HG02870 (cell line): Measurements from ENCODE around the gene PRRT1.
A peak's percentile ranks its signal among the peaks of the same experiment; 100 is the strongest.

Experiments used
- ATAC-seq: cut with Tn5 transposase; IDR thresholded peaks from one replicate; pipeline ENCODE4 v1.9.1; 2021; ENCODE audit warnings: mild to moderate bottlenecking, moderate library complexity; ENCODE audit not compliant: unreplicated experiment

PRRT1 gene

DNA sequence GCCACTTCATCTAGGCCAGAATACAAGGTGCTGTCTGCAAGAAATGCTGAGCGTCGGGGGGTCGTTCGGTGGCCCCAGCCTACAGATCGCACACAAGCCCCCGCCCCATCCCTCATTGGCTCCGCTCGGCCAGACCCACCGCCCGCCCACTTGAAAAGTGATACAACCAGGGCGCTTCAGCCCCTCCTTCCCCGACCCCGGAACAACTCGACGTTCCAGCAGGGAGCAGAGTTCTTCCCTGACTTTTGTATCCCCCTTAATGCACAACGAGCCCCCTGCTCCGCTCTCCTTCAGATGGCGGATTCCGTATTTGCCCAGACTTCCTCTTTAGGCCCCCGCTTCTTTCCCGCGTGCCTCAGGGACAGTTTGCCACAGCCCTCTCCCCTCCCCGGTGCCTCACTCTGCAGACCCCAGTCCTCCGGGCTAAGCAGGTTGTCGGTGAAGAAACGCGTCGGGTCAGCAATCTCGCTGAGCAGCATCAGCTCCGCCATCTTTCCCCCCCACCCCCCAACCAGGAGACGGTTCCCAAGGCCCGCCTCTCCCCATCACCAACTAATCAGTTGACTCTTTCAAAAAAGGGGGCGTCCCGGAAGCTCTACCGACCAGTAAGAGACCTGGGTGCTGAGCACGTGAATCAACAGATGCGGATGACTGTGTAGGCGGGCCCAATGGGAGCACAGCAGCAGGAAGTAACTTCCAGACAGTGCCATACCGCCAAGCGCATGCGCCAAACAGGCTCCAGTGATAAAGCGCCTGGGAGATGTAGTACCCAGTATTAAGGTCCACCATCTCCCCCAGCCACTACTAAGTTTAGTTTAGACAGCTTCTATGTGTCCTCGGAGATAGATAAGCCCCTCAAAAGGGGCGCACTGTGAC is 23.8 kb downstream of the PRRT1 start, which contains the start of gene ATF6B:
Gene ATF6B (minus strand): TSS at position 530 of the 876 bp plus-strand sequence. CDS start 39 bp downstream, at position 491.
- peak; percentile 81 for ATAC-seq

DNA sequence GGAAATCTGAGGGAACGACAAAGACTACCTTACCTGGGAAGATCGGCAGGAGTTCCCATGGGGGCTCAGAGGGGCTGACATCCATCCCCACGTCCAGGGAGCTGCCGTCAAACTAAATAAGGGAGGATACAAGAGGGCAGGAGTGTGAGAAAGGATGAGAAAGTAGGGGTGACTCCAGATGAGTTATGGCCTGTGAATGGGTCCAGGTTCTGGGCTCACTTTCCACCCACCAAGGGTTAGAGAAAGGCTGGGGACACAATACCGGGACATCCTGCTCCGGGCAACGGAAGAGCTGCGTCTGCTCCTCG is 24.4 kb downstream of the PRRT1 start:
- no peak for ATAC-seq

DNA sequence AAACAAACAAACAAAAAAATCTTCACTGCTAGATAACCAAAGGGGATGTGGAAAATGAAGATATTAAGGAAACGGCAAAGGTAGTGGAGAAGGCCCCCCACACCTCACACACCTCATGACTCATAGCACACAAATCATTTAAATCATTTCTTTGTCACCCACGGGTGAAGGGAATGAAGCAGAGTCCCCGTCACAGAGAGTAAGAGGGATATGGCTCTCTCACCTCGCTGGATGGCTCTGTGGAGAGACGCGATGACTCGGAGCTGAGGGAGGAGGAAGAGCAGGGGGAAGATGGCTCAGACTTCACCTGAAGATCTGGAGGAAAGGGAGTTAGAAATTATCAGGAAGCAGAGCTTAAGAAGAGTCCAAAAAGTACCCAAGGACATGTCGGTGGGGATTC is 24.9 kb downstream of the PRRT1 start:
- ATAC-seq: no peak

DNA sequence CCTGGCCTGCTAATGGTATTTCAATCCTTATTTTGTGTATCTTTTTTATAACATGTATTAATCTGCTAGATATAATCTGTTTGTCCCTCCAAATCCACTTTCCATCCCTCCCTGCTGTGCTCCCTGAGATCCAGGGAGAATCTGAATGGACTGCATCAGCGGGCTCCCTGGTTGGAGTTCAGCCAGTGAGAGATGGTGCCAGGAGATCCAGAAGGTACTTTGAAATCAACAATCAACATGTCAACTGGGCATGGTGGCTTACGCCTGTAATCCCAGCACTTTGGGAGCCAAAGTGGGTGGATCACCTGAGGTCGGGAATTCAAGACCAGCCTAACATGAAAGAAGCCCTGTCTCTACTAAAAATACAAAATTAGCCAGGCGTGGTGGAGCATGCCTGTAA is 28.1 kb downstream of the PRRT1 start:
- no peak for ATAC-seq

DNA sequence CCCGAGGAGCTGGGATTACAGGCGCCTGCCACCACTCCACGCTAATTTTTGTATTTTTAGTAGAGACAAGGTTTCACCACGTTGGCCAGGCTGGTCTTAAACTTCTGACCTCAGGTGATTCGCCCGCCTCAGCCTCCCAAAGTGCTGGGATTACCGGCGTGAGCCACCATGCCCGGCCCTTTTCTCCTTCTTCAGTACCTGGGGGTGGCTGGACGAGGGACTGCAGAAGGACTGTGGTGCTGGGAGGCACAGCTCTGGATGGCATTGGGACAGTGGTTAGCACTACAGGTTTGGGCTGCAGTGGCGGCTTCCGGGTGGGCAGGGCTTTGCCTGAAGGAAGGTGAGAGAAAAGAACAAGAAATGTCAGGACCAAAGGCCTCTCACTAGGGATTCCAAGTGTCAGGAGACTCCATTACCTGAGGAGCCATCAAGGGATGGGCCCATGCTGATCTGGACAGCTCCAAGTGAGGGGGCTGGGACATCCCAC is 31.1 kb downstream of the PRRT1 start:
- no peak for ATAC-seq

DNA sequence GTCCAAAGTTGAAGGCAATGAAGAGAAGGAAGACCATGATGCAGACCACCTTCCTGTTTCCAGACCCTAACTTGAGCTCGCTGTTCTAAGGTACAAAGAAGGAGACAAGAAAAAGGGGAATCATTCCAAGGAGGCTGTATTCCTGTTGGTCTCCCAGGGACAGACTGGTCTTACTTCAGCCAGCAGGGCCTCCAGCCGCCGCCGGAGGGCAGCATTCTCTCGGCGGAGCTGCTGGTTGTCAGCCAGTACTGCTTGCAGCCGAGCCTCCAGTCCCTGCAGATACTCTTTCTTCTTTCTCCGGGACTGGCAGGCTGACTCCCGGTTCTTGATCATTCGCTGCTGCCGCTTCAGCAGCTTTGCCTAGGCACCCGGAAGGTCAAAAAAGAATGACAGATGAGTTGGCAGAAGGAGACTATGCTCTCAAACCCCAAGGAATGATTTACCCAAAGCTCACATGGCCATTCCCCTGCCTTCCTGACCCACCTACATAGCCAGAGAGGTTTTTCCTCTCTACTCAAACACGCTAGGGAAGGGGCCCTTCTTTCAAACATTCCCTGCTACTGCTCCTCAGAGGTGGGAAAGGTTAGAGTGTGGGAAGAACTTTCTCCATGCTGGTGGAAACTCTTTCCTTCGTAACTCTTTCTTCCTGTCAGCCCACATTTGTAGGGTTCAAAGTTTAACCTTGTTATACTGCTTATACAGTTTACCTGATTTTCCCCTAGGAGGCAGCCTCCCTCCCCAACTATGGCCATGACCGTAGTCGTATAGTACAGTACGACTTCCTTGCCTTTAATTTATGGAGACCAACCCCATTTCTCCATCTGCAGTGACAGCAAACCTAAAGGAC is 32.7 kb downstream of the PRRT1 start:
- ATAC-seq: no peak

DNA sequence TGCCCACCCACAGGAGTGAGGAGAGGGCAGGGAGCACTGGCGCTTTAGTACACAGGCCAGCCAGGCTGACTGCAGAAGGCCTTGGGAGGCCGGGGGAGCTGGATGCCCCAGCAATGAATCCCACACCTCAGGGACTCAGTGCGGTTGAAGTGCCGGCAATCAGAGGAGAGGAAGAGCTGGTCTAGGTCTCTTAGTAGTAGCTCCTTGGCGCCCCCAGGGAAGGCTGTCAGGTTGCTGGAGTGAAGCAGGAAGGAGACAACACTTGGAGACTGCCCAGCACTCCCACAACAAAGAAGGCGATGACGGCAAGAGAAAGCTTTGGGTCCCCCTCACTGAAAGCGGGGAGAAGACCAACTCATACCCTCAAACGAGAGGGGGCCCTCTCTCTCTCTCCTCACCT is 34.3 kb downstream of the PRRT1 start:
- no peak for ATAC-seq

DNA sequence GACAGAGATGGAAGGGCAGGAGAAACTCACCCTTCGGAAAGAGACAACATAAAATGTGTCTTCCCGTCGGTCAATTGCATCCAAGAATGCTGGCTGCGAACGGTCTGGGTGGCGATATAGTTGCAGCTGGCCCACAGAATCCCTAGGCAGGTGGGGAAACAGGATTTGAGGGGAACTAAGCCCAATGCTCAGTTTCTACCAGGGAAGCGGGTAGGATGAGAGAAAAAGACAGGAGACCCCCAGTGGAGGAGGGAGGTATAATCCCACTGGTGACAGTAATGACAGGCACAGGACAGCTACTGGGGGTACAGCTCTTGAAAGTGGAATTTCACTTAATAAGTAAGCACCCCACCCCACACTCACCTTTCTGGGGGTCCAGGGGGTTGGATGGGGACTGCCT is 35.1 kb downstream of the PRRT1 start:
- no peak for ATAC-seq

DNA sequence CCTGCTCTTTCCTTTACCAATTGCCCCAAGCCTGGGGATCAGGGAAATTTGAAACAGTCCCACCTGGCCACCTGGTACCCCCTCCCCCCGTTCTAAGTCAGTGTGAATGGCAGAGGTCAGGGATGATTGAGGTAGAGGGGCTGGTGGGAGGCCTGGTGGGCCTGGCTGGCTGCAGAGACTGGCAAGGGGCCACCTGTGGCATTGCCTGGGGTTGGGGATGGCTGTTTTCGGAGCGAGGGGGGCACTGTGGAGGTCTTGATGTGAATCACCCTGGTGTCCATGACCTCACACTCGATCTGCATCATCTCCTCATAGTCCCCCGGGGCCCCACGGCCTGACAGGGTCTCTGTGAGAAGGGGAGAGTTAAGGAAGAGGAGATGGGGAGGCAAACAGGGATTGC is 36.1 kb downstream of the PRRT1 start:
- no peak for ATAC-seq

DNA sequence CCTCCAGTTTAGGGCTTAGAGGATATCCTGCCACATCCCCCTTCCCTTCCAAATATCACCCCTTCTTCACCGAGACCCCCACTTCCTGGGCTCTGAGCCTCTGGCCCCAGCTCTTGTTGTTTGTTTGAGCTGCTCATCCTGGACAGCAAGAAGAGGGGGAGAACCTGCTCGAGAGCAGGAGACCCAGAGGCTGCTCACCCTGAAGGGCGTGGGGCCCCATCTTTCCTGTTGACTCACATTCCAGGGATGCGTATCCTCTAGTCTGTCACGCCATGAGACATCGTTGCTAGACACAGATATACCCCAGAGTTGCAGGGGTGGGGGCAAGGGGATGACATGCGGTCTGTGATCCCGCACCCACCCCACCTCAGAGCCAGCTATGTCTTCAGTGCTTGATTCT is 36.9 kb downstream of the PRRT1 start:
- ATAC-seq: no peak

DNA sequence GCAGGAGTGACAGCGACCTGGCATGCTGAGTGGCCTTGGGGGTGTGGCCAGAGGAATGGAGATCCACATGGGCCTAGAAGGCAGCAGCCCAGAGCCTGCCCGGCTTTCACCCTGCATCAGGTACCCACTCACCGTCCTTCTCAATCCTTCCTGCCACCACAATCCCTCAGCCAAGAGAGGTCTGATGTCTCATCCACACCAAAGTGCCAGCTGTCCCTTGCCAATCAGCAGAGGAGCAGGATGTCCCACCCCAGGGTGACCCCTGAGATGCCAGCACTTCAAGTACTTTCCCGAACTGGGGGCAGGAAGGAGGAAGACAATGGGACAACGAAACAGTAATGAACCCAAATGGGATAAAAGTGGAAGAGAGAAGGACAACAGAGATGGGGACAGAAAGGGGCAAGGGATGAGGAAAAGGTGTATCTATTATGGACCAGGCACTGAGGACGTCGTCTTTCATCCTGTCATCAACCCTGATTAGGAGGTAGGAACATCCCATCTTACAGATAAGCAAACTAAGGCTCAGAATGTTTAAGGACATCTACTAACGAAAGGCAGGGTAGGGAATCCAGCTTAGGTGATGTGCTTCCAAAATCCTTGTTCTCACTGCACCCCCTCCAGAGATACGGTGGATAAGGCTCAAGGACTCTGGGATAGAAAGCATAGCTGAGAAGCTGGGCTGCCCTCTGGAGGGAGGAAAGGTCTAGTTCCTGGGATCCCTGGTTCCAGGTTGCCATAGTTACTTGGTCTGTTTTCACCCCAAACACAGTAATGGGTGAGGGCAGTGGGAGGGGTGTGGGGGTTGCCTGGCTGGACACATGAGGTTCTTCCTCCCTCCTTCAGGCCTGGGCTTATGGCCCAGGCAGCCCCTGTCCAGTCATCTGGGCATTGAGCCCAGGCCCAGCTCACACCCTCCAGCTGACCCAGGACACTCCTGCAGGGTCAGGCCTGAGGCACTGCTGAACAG is 38.1 kb downstream of the PRRT1 start:
- ATAC-seq: no peak

DNA sequence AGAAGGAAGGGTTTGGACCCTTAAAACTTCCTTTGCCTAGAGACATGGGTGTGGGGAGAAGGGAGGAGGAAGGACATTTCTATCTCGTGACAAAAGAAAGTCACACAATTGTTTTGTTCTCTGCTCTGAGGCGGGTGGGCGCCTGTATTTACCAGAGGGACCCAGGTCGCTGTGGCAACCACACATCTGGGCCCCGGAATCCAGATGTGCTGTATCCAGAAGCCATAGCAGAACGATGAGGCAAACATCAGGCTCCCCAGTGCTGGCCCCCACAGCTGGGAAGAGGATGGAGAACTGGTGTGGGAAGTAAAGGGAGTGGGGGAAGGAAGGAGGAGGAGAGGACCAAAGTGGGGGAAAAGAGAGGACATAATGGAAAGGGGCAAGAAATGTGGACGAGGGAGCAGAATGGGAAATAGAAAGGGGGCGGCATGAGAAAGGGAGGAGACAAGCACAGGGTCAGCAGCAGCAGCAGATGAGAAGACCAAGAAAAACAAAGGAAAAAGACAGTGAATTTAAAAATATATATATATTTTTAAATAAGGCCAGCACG is 39.2 kb downstream of the PRRT1 start:
- no peak for ATAC-seq

DNA sequence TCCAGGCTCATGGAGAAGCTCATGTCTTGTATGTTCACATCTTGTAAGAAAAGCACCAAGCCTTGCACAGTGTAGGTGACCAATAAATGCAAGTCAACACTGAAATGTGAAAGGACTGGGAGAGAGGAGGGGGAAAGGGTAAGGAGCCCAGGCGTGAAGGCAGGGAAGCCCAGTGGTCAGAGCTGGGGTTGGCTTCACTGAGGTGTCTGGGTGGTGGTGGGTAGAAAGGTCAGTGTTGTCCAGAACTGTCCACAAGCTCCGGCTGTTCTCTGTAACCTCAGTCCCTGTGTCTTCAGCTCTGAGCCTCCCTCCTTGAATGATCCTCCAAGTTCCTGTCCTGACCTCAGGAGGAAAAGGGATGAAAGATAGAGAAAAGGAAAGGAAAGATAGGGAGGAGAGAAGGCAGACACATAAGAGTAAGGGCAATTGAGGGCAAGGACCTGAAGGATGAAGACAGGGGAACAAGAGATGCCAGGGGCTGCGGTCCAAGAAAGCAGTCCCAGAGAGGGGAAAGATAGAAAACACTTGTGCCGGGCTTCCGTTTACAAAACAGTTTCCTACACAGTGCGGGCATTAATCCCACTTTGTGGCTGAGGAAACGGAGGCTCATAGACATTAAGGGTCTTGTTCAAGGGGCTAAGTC is 40.2 kb downstream of the PRRT1 start:
- no peak for ATAC-seq

DNA sequence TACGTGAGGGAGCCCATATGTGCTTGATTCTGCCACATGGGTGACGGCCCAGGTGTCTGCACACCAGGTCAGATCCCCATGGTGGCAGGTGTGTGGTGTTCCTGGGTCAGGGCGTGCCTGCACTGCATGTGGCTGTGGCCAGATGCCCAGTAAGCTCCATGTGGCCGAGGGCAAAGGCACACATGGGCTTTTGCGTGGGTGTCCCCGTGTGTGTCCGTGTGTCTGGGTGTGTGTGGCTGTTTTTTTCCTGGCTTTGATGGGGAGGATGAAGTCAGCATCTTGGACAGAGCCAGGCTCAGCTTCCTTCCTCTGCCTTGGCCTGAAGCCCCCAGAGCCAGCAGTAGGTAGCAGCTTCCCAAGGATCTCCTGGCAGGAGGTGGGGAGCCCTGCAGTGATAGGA is 41.1 kb downstream of the PRRT1 start:
- ATAC-seq: no peak

DNA sequence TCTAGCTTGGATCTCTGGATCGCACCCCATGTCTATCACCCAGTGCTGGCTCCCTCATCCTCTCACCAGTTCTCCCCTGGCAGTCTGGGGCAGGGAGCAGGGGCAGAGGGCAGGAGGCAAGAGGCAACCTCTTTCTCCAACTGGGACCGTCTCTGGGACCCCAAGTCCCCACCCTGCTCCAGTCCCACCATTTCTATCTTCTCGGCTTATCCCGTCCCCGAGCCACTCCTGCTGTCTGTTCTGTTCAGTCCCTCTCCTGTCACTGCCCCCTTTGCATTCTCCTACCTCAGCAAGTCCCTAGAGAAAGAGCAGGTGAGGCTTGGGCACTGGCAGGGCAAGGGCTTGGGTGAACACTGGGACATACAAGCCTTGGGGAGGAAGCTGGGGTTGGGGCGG is 42.0 kb downstream of the PRRT1 start:
- no peak for ATAC-seq

DNA sequence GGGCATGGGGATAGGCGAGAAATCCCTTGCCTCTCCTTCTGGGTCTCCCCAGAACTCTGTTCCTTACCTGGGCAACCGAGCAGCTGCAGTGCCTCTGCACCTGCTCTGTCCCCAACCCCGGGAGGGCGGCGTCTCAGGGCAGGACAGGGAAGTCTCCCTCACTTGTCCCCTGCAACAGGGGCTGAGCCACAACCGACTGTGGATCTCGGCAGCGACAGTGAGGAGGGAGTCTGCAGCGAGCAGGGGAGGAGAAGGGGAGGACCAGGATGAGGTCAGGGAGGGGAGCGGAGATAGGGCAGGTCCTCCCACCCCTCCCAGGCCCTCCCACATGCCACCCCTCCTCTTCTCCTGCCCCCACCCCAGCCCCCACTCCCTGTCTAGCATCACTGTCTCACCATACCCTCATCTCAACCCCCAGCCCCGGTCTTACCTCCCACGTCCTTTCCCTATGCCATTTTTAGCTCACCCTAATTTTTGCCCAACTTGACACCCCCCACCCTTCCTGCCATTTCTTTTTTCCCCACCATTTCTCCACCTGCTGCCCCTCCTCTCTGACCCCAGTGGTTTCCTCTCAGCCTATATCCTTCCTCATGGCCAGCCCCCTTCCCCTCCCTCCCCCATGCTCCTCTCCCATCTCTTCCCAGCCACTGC is 42.5 kb downstream of the PRRT1 start, which contains the start of gene TNXB:
Gene TNXB (minus strand): TSS at position 225 of the 651 bp plus-strand sequence. CDS start 11,140 bp downstream, outside the sequence.
- no peak for ATAC-seq

DNA sequence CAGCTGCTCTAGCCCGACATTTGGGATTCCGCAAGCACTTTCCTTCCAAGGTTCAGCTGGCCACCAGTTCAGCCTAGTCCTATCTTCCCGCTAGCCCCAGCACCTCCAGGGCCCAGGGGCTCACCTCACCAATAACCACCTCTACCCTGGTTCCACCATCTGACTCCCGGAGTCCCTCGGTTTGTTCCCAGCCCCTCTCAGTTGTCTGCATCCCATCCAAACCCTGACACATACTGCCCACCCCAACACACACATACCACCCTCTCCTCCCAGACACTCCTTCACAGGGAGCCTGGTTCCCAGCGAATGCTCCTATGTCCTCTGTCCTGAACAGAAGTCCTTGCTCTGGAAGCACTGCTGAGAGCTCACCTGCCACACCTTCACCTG is 43.0 kb downstream of the PRRT1 start:
- ATAC-seq: no peak

DNA sequence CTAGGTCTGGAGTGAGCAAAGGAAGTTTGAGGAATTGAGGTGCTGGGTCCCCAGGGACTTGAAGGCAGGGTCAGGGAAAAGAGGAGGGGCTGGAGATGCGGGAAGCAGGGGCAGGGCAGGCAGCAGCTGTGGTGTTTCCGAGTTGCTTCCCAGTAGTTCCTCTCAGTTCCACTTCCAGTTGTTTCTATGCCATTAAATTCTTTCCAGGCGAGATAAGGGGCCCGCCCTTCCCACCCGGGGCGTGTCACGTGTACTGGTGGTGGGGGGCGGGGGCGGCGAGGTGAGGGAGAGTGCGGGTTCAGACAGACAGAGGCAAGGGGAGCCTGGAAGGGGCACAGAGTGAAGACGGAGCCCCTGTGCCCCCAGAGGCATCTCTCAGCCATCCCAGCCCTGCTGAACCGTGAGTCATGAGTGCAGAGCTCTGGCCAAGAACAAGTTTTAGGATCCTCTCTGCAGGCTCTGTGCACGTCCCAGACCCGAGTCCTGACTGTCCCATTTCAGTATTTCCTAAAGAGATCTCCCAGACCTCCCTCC is 43.6 kb downstream of the PRRT1 start:
- no peak for ATAC-seq

DNA sequence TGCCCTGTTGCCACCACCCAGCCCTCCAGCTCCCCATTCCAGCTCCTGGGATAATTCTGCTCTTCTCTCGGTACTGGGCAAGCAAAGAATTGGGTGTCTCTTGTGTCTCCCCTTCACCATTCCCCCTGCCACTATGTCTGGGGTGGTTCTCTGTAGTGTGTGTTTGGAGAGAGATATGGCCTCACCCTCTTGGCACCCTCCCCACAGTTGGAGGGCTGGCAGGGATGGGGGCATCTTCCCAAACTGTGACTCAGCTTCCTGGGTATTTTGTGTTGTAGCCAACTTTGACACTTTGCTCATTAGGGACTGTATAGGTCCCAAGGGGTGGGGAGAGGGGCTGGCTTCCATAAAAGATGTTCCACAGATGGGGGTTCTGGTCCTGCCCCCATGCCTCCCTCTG is 44.3 kb downstream of the PRRT1 start:
- no peak for ATAC-seq
